ENCODE data around the gene DNMT3B.
"Not testable (repeated sequence)": the region's sequence is repeated elsewhere in the genome, so short reads cannot be mapped to it uniquely, and the experiment has no call there.

Gene DNMT3B

GRCh38 chr20:32792316-32792715 lies 30.1 kb downstream of the DNMT3B start:
- DNase-seq: peak; percentile 76

- peak; percentile 36 for DNase-seq
Observed at GRCh38 chr20:32792731-32793458, 30.7 kb downstream of the DNMT3B start.

GRCh38 chr20:32796383-32796948 lies 34.3 kb downstream of the DNMT3B start:
- peak; percentile 38 for DNase-seq

GRCh38 chr20:32796981-32797451 lies 34.8 kb downstream of the DNMT3B start:
- DNase-seq: peak; percentile 62

- not testable (repeated sequence) for DNase-seq
Observed at GRCh38 chr20:32797571-32797970, 35.4 kb downstream of the DNMT3B start.

DNA sequence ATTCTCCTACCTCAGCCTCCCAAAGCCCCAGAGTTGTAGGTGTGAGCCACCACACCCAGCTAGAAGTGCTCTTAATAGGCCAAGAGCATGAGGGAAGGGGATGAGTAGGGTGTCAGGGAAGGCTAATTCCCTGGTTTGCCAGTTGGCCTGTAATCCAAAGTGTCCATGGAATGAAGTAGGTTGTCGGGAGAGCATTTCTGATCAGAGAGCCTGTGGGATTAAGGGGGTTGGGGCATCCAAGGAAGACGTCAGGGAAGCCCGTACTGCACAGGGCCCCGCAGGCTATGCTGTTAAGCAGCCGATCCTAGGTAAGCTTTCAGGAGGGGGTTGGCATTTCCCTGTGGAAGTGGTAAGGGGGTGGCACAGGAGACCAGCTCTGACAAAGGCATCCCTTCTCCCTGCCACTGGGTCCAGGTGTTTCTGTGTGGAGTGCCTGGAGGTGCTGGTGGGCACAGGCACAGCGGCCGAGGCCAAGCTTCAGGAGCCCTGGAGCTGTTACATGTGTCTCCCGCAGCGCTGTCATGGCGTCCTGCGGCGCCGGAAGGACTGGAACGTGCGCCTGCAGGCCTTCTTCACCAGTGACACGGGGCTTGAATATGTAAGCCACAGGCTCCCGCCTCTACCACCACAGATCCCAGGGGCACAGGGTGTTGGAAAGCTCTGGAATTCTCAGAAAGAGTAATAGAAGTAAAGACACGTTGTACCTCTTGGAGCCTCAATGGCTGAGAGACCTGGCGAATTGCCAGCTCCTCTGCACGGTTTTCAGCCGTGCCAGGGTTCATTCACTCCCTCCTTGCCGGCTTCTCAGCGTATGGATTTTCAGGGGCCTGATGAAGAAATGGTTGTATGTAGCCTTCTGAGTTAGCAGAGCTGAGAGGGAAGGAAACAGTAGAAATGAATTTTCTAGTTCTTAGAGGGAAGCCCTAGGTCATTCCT lies 36.1 kb downstream of the DNMT3B start:
- DNase-seq: no peak

DNA sequence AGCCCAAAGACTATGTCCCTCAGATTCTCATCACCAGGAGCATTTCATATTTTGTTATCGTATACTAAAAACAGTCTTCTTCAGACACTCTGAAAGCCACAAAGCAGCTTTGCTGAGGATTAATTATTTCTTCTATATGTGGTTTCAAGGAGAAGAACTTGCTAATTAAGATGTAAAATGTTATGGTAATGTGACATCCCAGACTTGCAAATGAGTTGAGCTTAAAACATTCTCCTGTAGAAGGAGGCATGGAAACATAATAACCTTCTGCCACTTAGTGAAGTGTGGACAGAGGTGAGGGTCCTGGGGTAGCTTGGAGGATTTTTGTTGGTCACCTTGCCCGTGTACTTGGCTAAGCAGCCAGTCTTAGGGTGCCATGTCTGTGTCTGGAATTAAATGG lies 40.9 kb downstream of the DNMT3B start:
- DNase-seq: no peak

DNA sequence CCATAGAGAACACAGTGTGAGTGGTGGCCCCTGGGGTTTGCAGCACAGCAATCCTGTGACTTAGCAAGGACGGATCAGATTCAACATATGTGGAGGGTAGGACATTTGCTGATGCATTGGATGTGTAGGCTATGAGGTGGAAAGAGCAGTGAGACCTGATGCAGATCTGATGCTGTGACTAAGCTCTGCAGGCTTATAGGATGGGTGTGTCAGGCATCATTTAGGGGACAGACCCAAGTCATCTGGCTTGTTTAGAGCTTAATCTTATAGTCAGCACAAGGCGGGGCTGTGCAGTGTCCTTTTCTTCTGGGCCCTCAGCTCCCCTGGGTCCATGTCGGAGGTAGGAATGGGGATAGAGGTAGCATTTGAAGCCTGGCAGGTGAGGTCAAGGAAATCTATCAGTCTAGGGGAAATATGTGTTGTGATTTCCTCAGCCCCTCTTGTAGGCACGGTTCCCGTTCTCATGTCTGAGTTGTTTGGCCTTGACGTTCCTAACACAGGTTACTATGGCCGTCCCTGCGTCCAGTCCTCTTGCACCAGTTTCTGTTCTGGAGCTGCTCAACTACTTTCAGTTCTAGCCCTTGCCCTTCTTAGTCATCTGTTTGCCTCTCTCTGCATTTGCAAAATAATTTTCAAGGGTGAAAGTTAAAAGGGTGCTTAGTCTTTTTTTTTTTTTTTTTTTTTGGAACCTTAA lies 42.0 kb downstream of the DNMT3B start:
- DNase-seq: no peak

DNA sequence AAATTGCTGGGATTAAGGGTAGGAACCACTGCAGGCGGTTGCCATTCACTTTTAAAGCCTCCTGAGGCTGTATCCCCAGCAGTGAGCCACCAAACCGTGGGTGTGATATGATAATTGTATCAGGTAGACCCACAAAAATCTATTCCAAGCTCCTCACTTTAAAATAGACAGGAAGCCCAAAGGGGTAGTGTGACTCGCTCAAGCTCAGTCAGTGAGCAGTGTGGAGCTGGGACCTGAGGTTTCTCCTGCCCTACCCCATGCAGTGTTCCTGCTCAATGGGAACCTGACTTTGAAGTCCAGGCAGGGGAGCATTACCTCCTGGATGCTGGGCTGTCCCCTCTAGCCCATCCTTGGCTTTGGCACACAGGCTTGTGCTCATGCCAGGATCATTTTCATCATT lies 42.6 kb downstream of the DNMT3B start:
- DNase-seq: no peak

DNA sequence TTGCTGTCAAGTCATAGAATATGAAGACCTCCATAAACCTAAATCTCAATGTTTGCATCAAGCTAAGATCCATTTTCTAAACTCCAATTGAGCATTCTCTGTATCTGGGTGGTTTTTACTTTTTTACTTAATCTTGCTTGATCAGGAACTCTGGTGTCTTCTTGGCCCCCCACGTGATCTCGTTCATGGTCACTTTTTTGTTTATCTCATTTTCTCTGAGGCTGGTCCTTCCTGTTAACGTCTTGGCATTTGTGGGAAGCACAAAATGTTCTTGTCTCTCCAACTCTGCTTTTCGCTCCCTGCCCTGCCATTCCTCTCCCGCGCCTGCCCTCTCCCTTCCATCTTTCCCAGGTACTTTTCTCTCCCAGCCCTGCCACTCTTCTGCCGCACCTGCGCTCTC lies 43.5 kb downstream of the DNMT3B start:
- no peak for DNase-seq

GRCh38 chr20:32806356-32806755 lies 44.2 kb downstream of the DNMT3B start:
- no peak for DNase-seq

GRCh38 chr20:32807706-32808105 lies 45.5 kb downstream of the DNMT3B start:
- no peak for DNase-seq

DNA sequence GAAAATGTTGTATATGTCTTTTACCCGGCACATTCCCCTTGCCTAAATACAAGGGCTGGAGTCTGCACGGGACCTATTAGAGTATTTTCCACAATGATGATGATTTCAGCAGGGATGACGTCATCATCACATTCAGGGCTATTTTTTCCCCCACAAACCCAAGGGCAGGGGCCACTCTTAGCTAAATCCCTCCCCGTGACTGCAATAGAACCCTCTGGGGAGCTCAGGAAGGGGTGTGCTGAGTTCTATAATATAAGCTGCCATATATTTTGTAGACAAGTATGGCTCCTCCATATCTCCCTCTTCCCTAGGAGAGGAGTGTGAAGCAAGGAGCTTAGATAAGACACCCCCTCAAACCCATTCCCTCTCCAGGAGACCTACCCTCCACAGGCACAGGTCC lies 46.3 kb downstream of the DNMT3B start:
- DNase-seq: no peak

- DNase-seq: no peak
Observed at GRCh38 chr20:32809907-32810306, 47.7 kb downstream of the DNMT3B start.

DNA sequence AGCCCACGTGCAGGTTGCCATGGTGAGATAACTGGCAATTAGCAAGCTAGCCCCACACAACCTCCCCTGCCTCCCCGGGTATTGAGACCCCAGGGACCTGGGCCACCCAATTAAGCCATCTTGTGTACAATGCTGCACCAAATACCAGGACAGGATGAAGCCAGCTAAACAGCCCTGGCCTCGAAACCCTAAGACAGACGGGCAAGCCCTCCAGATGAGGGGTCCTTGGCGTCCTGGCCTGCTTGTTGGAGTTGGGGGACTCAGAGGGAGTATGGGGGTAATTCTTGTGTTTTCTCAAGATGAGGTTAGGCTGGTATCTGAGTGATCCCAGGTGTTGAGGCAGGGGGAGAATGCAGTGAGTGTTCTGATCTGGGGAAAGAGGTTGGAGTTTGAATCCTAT lies 48.8 kb downstream of the DNMT3B start:
- DNase-seq: no peak

- DNase-seq: no peak
Observed at GRCh38 chr20:32811886-32812285, 49.7 kb downstream of the DNMT3B start.

- DNase-seq: no peak
Observed at GRCh38 chr20:32819992-32820697, 58.0 kb downstream of the DNMT3B start.

GRCh38 chr20:32820698-32821377 lies 58.7 kb downstream of the DNMT3B start:
- no peak for DNase-seq

DNA sequence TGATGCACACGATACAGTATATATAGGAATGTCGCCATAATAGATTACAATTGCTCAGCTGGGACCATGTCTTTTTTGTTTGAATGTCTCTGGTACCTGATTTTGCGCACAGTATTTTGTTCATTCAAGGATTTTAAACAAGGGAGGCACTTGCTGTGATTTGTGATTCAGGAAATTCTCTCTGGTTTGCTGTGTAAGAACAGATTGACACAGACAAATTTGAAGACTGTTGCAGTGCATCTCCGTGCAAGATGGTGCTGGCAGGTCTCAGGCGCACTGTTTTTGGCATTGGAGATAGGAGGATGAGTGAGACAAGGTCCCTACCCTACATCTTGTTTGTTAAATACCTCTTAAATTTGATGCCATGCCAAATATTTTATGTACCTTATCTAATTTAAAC lies 60.0 kb downstream of the DNMT3B start:
- no peak for DNase-seq

DNA sequence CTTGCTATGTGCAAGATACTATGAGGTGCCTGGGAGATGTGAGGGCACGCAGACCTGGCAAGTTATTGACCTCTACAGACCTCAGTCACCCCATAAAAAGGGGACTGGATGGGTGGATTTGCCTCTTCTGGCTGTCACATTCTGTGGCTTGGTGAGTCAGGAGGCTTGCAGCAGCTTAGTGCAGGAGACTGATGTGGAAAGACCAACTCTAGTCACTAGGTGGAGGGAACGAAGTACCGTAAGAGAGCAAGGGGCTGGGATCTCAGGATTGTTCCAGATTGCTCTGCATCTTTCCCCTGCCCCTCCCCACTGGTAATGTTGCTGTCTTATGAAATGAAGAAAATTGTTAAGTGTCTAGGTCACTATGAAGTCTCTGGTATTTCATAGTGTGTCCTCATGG lies 60.9 kb downstream of the DNMT3B start:
- DNase-seq: no peak

DNA sequence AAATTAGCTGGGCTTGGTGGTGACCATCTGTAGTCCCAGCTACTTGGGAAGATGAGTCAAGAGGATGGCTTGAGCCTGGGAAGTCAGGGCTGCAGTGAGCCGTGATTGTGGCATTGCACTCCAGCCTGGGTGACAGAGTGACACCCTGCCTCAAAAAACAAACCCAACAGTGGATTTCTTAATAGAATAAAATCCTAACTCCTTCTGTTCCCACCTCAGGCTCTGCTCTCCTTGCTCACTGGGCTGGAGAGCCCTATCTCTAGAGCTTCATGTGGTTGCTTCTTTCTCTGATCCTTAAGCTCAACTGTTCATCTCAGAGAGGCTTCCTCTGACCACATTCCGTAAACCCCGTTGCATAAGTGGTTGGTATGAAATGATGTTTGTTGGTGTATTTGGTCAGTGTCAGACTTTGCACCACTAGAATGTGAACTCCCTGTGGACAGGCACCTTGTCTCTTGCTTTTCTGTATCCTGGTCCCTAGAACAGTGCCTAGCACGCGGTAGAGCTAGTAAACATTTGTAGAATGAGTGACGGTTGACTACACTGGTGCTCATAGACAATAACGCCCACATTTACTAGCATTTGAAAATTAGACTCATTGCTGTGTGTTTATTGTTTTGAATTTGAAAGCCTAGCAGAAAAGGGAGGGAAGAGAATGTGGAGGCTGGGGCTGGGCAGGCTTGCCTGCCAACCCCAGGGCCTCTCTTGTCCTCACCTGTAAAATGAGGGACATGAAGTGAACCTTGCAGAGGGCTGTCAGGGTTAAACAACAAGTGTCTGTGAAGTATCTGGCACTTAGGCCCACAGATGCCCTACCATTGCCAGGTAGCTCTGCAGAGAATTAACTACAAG lies 61.8 kb downstream of the DNMT3B start:
- DNase-seq: no peak

Measured in femur (tissue), 1 donor.